Activated CD4-positive, alpha-beta T cell treated with anti-CD3 and anti-CD28 coated beads, Interleukin-2, amount 10 ng/mL, durations not matched to agents 7 days and 5 days (primary cell): Measurements from ENCODE around the gene OR4K14. TPM values are rescaled to one million over a fixed set of nuclear protein-coding genes. Genes with fewer than 3 reads are reported as not detected.
"Not testable (repeated sequence)": the region's sequence is repeated elsewhere in the genome, so short reads cannot be mapped to it uniquely, and the experiment has no call there.

Experiments used
- CTCF ChIA-PET: fragments of 350-600 bp; sonication (Branson Sonifier 250); formaldehyde crosslinking; loops from one replicate; lab custom pipeline; 2021; ENCODE audit warnings: antibody characterized with exemption; lab: Charles Lee
- POLR2A ChIA-PET: fragments of 350-600 bp; sonication (Branson Sonifier 250); formaldehyde crosslinking; loops from one replicate; lab custom pipeline; 2021; ENCODE audit warnings: antibody characterized with exemption; lab: Charles Lee
- DNase-seq: peaks from one replicate; pipeline ENCODE4 v3.0.0-alpha.2; 2020
- H3K27ac Mint-ChIP-seq: one replicate; pipeline ENCODE4 v1.8.0; 2021; ENCODE audit warnings: mild to moderate bottlenecking, moderate library complexity, mixed read lengths
- H3K27me3 Mint-ChIP-seq: one replicate; pipeline ENCODE4 v1.8.0; 2021; ENCODE audit warnings: mixed read lengths
- H3K36me3 Mint-ChIP-seq: one replicate; pipeline ENCODE4 v1.8.0; 2021; ENCODE audit warnings: low read depth, mixed read lengths
- H3K4me1 Mint-ChIP-seq: one replicate; pipeline ENCODE4 v1.8.0; 2021; ENCODE audit warnings: mixed read lengths
- H3K4me3 Mint-ChIP-seq: one replicate; pipeline ENCODE4 v1.8.0; 2021; ENCODE audit warnings: mild to moderate bottlenecking, moderate library complexity, mixed read lengths
- H3K9me3 Mint-ChIP-seq: one replicate; pipeline ENCODE4 v1.8.0; 2021; ENCODE audit warnings: mixed read lengths
- total RNA-seq, 2 experiments: library from RNA; stranded (reverse); gene quantifications; one replicate each; pipeline ENCODE4 v1.2.3, GENCODE V29; 2021

OR4K14 gene
- total RNA-seq, 2 experiments from 2014 or later, result not detected

GRCh38 chr14:19969735-19970134, 49.4 kb downstream of the OR4K14 start:
- peaks cover 19% of the 10 kb centered on the region for H3K4me1 Mint-ChIP-seq
- DNase-seq, POLR2A ChIA-PET, H3K4me3 Mint-ChIP-seq, H3K27ac Mint-ChIP-seq, CTCF ChIA-PET, H3K27me3 Mint-ChIP-seq, H3K36me3 Mint-ChIP-seq: not testable (repeated sequence)
- H3K9me3 Mint-ChIP-seq, result peaks cover 12% of the 10 kb centered on the region

Other genes starting within 250 kb of the OR4K14 start
- gene OR4M1, start 245.8 kb downstream of the OR4K14 start, total RNA-seq, result not detected
- gene OR4N2, start 215.5 kb downstream of the OR4K14 start, total RNA-seq, result not detected
- not detected for gene OR4K2, start 144.2 kb downstream of the OR4K14 start, total RNA-seq
- not detected for gene OR4K5, start 98.7 kb downstream of the OR4K14 start, total RNA-seq
- gene OR4K1, start 88.4 kb downstream of the OR4K14 start, total RNA-seq, result not detected
- gene OR4K15, start 43.7 kb downstream of the OR4K14 start, total RNA-seq, result not detected
- gene OR4Q2, start 17.1 kb downstream of the OR4K14 start, total RNA-seq, result not detected
- gene OR4K13, start 16.7 kb upstream of the OR4K14 start, total RNA-seq, result not detected
- not detected for gene OR4L1, start 40.7 kb upstream of the OR4K14 start, total RNA-seq
- gene OR4K17, start 91.4 kb upstream of the OR4K14 start, total RNA-seq, result not detected
- gene OR4N5, start 119.5 kb upstream of the OR4K14 start, total RNA-seq, result not detected
- not detected for gene OR11G2, start 171.6 kb upstream of the OR4K14 start, total RNA-seq
- gene OR11H6, start 204.4 kb upstream of the OR4K14 start, total RNA-seq, result not detected
- not detected for gene OR11H7, start 209.7 kb upstream of the OR4K14 start, total RNA-seq
- not detected for gene OR11H4, start 220.0 kb upstream of the OR4K14 start, total RNA-seq